NCI-H146 (cell line): Measurements from ENCODE around the gene FAM83D.
"Not testable (repeated sequence)": the region's sequence is repeated elsewhere in the genome, so short reads cannot be mapped to it uniquely, and the experiment has no call there.

Experiments used
- DNase-seq: peaks from one replicate; lab custom pipeline; 2025; lab: John Stamatoyannopoulos, UW

FAM83D gene

DNA sequence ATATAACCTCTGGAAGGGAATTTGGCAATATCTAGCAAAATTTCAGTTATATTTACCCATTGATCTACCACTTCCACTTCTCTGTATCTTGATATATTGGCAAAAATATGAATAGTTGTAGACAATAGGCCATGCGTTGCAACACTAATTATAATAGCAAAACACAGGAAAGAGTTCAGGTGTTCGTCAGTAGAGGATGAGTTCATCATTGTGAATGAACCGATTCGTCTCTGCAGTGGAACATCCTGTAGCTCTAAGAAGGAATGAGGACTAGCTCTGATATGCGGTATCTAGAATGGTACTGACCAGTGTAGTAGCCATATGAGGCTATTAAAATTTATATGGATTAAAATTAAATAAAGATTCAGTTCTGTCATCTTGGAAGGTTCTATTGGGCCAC, 8.3 kb downstream of the FAM83D start:
- no peak for DNase-seq

DNA sequence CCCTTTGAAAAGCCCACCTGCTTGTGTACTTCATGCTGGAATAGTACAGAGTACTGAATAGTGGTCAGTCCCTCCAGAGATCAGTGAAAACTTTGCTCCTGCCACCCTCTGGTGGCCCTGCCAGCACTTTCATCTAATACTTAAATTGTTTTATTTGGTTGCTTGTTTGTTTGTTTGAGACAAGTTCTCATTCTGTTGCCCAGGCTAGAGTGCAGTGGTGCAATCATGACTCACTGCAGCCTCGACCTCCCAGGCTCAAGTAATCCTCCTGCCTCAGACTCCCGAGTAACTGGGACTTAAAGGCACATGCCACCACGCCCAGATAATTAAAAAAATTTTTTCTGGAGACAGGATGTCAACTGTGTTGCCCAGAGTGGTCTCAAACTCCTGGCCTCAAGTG, 9.1 kb downstream of the FAM83D start:
- no peak for DNase-seq

DNA sequence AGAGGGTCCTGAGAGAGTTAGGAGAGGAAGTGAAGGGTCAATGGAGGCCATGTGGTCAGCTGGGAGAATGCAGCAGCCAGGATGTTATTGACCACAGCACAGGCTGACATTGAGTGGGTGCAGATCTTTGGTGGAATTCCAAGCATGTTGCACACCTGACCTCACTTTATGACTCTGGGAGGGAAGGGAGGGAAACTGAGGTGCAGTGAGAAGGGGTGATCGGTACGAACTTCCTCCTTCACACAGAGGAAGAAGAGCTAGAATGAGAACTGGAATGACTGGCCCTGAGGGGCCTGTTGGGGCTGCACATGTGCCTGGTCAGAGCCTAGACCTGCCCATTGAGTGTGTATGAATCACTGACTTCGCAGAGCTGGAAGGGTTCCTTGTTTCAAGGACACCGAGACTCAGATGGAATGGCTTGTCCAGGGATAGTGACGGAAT, 9.8 kb downstream of the FAM83D start:
- no peak for DNase-seq

DNA sequence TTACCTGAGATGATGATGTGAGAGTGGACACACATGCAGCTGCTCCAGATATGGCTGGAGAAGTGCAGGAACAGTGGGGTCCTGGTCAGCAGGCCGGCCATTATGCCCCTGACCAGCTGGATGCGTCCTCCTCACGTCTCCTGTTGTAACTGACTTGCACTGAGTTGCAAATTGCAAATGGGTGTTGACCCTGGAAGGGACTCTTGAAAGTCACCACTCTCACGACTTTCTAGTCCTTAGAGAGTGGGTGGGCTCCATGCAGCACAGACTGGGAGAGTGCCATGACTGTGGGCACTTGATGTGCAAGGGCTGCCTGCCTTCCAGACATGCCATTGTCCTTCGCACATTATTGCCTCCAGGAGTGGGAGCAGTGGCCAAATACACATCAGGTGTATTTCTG, 10.8 kb downstream of the FAM83D start:
- DNase-seq, result no peak

DNA sequence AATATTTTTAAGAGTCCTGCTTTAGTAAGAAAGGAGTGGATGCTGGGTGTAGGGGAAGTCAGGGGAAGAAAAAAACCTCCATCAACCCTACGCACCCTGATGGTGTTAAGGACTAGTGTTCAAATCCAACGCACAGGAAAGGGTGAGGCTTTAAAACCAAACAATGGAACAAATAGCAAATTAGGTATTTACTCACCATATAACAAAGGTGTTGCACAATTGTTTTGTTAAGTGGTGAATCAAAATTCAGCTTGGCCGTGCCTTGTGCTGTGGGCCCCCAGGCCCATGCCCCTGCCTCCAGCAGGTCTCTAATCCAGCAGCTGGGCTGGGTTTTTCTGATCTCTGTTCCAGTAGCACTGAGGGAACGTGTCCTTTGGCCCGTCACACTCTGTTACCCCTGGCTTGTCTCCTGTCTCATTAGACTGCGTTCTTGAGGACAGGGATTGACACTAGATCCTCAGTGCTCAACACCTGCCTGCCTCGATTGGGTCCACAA, 11.8 kb downstream of the FAM83D start:
- DNase-seq, result no peak

DNA sequence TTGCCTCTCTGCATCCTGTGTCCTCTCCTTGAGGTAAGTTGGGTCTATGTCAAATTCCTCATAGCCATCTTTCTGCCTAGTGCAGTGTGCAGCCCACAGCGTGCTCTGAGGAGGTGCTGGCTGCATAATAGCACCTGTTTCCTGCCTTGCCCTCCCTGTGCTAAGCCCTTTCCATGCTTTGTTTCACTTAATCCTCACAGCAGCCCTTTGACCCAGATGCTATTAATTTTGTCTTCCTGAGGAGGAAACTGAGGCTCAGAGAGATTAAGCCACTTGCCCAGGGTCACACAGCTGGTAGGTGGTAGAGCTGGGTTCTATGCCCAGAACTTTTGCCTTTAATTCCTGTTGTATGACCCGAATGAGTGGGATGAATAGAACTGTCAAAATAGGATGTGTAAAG, 13.5 kb downstream of the FAM83D start:
- DNase-seq, result no peak

DNA sequence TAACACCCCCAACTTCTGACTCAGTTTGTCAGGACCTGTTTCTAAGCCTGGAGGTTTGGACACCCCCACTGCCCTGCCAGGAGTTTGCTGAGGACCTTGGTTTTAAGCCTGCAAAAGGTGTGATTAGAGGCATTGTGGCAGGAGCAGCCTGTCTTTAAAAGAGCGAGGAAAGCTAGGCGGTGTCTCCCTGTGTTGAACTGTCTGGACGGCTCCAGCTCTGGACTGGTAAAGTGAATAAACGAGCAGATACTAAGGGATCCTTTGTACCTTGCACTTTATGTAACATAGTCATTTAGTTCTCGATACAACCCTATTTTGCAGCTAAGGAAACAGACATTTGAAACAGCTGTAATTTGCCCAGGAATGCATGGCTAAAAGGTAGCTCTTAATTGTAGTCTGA, 14.4 kb downstream of the FAM83D start:
- DNase-seq, result no peak

DNA sequence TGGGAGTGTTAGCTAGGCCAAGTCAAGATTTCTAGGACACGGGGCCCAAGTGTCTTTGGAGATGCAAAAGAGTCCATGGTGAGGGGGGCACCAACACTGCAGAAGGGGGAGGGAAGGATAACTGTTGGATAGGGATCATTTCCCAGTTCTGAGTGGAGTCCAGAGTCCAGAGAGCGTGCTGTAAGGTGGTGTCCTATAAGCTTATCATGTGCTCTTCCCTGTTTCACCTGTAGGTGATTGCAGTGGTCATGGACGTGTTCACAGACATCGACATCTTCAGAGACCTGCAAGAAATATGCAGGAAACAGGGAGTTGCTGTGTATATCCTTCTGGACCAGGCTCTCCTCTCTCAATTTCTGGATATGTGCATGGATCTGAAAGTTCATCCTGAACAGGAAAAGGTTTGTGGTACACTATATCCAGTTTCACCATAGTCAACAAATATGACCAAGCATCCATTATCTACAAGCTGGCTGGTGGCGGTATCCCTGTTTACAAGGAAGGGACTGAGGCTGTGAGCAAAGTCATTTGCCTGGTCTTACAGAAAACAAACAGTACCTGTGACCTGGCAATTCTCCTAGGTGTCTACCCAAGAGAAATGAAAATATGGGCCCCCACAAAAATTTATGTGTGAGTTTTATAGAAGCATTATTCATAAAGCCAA, 15.6 kb downstream of the FAM83D start:
- no peak for DNase-seq

DNA sequence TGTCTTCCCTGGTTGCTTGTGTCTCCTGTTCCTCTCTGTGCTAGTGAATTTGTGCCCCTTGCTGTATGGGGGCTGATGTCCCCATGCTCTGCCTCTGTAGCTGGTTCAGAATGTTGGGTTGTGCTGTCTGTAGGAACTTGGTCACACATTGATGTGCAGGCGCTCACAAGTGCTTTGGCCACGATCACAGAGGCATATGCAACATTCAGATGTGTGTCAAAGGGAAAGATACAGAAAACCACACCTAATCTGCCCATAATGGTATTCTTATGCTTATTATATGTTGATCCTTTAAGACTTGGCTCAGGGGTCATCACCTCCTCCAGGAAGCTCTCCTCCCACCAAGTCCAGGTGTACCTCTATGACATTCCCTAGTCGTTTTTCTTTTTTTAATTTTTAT, 18.8 kb downstream of the FAM83D start:
- DNase-seq, result no peak

DNA sequence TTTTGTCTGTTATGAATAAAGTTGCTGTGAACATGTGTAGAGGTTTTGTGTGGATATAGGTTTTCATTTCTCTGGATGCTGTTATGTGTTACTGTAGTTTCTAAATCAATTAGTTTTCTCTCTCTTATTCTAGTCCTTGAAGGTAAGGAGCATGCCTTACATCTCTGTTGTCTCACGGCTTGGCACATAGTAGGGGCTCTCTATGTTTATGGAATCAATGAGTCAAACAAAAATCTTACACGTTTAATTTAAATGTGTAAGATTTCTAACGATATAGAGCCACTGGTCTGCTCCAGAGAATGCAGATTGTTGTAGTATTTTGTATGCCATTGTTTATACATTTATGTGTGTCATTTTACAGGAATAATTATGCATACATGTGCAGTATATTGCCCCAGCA, 20.6 kb downstream of the FAM83D start:
- no peak for DNase-seq

DNA sequence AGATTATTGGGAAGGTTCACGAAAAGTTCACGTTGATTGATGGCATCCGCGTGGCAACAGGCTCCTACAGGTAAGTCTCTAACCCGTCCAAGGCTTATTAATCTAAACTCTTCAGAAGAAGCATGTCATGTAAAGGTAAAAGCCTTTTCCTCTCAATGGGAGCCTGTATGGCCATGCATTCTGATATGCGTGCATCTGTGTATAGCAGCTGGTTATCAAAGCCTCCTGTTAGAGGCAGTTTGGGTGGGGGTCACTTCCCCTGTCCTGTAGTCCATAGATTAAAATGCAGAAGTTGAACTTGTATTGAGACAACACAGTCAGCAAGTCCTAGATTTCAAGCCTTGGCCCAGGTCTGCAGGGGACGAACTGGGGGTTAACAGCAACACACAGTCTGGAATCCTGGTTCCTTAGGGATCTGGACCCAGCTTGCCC, 21.7 kb downstream of the FAM83D start:
- DNase-seq, result no peak

DNA sequence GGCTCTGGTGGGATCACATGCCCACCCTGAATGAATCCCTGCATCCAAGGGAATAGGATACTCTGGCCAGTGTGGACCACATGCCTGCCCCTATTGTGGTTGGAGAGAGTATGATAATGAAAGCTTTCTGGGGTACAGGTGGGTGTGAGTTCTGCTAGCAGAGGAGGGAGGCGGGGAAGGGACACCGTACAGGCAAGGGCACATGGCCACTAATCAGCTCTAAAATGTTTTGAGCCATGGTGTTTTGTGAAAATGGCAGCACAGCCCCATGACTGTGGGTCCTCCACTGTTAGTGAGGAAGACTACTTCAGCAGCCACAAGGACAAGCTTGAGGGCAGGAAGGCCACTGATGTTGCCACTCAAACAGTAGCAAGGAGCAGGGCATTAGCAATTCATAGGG, 24.0 kb downstream of the FAM83D start:
- no peak for DNase-seq

DNA sequence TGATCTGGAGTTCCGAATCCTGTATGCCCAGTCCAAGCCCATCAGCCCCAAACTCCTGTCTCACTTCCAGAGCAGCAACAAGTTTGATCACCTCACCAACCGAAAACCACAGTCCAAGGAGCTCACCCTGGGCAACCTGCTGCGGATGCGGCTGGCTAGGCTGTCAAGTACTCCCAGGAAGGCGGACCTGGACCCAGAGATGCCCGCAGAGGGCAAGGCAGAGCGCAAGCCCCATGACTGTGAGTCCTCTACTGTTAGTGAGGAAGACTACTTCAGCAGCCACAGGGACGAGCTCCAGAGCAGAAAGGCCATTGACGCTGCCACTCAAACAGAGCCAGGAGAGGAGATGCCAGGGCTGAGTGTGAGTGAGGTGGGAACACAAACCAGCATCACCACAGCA, 25.4 kb downstream of the FAM83D start:
- no peak for DNase-seq

DNA sequence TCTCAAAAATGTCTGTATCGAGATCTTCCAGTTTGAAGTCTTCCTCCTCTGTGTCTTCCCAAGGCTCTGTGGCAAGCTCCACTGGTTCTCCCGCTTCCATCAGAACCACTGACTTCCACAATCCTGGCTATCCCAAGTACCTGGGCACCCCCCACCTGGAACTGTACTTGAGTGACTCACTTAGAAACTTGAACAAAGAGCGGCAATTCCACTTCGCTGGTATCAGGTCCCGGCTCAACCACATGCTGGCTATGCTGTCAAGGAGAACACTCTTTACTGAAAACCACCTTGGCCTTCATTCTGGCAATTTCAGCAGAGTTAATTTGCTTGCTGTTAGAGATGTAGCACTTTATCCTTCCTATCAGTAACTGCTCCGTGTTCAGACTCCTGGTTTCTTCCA, 25.9 kb downstream of the FAM83D start:
- no peak for DNase-seq

DNA sequence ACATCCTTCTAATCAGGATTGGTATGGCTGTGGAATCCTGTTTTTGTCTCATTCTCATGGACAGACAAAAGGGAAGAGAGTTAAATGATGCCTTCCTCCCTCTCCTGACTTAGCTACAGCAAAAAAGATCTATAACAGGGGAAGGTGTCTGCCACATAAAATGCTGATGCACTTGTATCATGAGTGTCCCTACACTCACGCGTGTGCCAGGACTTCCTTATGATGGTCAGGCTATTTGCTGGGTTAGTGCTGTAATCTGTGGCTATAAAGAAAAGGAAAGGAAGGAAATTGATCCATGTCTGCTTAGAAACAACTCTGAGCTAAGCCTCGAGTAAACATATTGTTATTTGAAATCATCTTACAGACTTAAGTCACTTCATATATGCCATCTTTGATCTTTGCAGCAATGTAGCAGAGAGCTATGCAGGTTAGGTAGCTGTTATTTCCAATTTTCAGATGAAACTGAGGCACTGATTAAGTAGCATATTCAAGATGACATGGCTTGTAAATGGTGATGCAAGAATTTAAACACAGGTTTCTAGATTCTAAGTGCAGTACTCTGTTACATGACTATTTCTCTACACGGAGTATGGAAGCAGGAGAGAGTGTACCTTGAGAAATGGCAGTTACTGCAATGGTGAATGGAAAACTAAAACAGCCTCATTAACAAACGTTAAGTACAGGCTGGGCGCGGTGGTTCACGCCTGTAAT, 27.6 kb downstream of the FAM83D start:
- DNase-seq, result no peak

DNA sequence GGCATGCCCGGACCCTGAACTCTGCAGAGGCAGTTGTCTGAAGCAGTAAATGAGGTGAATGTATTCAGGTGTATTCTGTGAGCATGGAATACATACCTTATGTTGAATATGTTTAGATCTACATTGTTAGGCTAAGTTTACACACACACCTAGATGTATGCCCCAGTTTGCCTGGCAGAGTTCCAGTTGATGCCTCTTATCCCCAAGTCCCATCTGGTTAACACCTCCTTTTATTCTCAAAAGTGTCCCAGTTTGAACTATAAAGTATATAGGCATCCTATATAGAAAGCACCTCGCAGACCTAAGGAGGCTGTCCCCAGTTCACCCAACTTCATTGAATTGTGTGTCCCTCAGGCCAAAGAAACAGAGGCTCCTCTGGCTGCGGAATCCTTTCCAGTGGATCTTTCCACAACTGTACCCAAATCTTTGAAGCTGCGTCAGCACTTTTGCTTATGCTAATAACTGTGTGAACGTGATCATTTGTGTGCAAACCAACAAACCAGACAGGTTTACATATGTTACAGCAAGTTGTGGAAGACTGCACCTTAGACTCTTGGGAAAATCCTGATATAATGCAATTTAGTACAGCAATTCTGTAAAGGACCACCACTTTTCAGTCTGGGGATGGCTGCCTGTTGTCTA, 31.1 kb downstream of the FAM83D start:
- no peak for DNase-seq

DNA sequence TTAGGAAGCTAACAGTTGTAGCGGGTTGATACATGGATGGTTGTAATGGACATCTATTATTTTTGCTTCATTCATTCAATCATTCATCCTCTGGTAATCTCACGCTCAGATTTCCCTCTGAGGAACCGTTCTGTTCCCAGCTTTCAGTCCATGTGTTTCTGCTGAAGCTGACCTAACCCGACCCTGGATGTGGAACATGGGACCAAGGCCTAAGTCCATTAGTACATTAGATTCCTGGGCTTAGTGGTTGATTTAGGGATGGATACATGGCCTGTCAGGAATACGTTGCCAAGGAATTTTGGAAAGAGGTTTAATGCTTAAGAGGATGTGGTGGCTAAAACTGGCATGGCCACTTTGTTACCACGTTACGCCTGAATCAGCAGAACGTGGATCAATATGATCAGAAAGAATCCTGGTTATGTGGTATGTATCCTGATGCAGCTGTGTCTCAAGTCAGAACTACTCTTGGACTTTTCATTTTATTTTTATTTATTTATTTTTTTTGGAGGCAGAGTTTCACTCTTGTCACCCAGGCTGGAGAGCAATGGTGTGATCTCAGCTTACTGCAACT, 31.8 kb downstream of the FAM83D start:
- DNase-seq, result no peak

DNA sequence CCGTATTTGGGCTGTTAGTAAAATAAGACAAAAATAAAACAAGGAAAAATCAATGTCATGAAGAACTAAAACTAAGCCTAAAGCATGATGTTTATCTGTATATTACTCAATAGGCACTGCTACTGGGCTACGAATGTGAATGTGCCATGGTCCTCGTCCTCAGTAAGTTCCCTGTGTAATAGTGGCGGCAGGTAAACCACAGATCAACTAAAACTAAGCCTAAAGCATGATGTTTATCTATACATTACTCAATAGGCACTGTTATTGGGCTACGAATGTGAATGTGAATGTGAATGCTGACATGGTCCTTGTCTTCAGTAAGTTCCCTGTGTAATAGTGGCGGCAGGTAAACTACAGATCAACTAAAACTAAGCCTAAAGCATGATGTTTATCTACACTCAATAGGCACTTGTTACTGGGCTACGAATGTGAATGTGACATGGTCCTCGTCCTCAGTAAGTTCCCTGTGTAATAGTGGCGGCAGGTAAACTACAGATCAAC, 34.0 kb downstream of the FAM83D start:
- DNase-seq, result not testable (repeated sequence)

DNA sequence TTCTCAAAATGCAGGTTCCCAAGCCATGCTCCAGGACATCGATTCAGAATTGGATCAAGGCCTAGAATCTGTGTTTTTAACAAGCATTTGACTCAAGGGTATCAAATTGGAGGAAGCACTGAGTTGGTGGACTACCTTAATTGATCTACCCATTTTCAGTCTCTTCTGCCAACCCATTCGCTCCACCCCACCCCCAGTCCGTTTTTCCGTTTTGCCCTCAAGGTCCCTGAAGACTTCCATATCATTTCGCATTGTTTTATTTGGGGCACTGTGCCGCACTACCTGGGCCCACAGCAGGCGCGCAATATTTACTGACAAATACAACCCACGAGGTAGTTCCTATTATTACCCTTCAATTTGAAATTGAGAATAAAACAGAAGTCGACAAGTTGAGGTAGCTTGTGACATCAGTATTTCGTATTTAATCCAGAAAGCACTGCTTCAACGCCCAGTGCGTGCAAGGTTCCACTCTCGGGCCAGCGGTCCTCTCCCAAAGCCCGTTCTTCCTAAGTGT, 35.4 kb downstream of the FAM83D start:
- peak; percentile 55 for DNase-seq

DNA sequence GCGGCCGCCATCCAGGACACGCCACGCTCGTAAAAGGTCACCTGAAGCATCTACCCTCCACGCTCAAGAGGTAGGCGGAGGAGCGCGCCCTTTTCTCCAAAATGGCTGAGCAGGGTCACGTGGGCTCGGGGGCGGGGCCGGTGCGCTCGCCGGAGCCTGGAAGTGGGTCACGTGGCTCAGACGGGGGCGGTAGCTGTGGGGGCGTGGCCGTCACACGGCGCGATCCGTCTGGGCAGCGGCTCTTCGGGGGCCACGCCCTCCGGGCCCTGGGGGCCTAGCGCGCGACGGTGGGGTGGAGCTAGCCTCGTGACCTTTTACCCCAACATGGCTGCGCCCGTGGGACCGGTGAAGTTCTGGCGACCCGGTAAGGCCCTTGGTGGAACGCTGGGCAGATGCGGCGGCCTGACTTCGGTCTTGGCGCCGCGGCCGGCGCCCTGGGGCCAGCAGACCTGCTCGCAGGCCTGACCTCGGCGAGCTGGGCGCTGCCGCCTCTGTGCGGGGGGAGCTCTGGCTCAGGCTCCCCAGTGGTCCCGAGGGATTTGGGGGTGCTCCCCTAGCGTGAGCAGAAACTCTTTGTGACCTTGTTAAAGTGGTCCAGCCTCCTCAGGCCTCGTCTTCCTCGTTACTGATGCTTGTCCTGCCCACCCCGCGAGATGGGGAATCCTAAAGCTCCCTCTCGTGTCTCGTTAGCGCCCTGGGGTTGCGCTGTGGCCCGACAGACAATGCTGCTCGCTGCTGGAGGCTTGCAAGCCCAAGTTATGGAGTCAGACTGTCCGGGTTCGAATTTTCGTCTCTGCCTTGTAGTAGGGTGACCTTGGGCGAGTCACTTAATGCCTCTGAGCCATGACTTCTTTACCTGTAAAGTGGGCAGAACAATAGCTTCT, 36.1 kb downstream of the FAM83D start, which contains the start of gene DHX35:
Gene DHX35, plus strand, starts transcription at position 301 of the 884 bp plus-strand sequence. Its CDS starts 24 bp downstream, at position 325.
- peak; percentile 99 for DNase-seq

DNA sequence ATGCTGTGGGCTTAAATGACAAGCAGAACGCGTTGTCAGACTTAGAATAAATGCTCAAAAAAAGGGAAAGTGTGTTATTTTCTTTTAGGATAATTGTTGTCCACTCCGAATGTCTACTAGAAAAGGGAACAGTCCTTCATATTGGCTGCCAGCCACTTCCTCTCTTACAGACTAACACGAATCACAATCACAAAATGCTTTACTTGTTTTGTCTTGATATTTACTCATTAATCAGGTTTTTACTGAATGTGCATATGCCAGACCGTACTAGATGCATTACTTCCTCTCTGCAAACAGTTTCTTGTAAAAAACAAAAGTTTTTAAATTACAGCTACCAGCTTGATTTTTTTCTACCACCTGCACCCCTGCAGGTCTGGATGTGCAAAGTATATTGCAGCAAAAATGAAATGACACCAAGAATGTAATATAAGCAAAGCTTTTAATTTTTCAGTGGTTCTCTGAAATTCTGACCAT, 36.7 kb downstream of the FAM83D start:
- no peak for DNase-seq
